Peyer's patch (tissue), 4 donors: Measurements from ENCODE around the gene PPAT. TPM values are rescaled to one million over a fixed set of nuclear protein-coding genes. Genes with fewer than 3 reads are reported as not detected.
A peak's percentile ranks its signal among the peaks of the same experiment; 100 is the strongest.

Experiments used
- DNase-seq, 3 donors: peaks; one replicate each; pipeline ENCODE4 v3.0.0-alpha.2; 2017 to 2019
- H3K27ac ChIP-seq, 4 donors: fragments of 200-600 bp; sonication (generic); one replicate each; pipeline ENCODE4 v1.5.1; 2016 to 2019
- H3K27me3 ChIP-seq, 2 donors: fragments of 200-600 bp; sonication (generic); one replicate each; pipeline ENCODE4 v1.5.1; 2019
- H3K36me3 ChIP-seq, 3 donors: fragments of 200-600 bp; sonication (generic); one replicate each; pipeline ENCODE4 v1.5.1; 2016 to 2019
- H3K4me1 ChIP-seq, 4 donors: fragments of 200-600 bp; sonication (generic); one replicate each; pipeline ENCODE4 v1.5.1; 2016 to 2019
- H3K4me3 ChIP-seq, 4 donors: fragments of 200-600 bp; sonication (generic); 1 replicate in 3 of 4; 2 replicates in 1 of 4; pipeline ENCODE4 v1.5.1; 2016 to 2019; ENCODE audit warnings: mild to moderate bottlenecking in 1 of 4
- H3K9me3 ChIP-seq, 4 donors: fragments of 200-600 bp; sonication (generic); one replicate each; pipeline ENCODE4 v1.5.1; 2016 to 2019; ENCODE audit warnings: mild to moderate bottlenecking in 1 of 4
- POLR2A ChIP-seq, 2 donors: fragments of 450-650 bp; IDR thresholded peaks; one replicate each; pipeline ENCODE4 v1.5.1; 2017; ENCODE audit warnings: antibody characterized with exemption in 2 of 2, mild to moderate bottlenecking in 2 of 2, moderate library complexity in 2 of 2
- total RNA-seq, 4 donors: library from RNA; depleted of rRNA; stranded (reverse); fragments of >200 nt; gene quantifications; one replicate each; pipeline ENCODE4 v1.1.0, GENCODE V29; 2016
- TF ChIP-seq, protein P1 (sequence below), 6 experiments: fragments of 450-650 bp in 4 of 6; fragments of 200-600 bp in 2 of 6; sonication (generic) in 1 of 6; IDR thresholded peaks; one replicate each; pipeline ENCODE4 v1.5.1; 2017 to 2019; ENCODE audit warnings: antibody characterized with exemption in 6 of 6, mild to moderate bottlenecking in 3 of 6, moderate library complexity in 1 of 6

Gene PPAT
- total RNA-seq, 4 donors from 2014 or later: 1.6 to 5.0 (median 2.3) TPM

- Histone ChIP-seq H3K36me3 (no peaks in the 10 kb centered on the region), H3K4me1 (no peaks in the 10 kb centered on the region), H3K9me3 (no peaks in the 10 kb centered on the region), H3K4me3 (no peak overlapping the region), H3K27ac (no peak overlapping the region), H3K27me3 (no peaks in the 10 kb centered on the region)
- no peak for DNase-seq
- TF ChIP-seq, protein P1, sequence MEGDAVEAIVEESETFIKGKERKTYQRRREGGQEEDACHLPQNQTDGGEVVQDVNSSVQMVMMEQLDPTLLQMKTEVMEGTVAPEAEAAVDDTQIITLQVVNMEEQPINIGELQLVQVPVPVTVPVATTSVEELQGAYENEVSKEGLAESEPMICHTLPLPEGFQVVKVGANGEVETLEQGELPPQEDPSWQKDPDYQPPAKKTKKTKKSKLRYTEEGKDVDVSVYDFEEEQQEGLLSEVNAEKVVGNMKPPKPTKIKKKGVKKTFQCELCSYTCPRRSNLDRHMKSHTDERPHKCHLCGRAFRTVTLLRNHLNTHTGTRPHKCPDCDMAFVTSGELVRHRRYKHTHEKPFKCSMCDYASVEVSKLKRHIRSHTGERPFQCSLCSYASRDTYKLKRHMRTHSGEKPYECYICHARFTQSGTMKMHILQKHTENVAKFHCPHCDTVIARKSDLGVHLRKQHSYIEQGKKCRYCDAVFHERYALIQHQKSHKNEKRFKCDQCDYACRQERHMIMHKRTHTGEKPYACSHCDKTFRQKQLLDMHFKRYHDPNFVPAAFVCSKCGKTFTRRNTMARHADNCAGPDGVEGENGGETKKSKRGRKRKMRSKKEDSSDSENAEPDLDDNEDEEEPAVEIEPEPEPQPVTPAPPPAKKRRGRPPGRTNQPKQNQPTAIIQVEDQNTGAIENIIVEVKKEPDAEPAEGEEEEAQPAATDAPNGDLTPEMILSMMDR (IDR thresholded peaks at IDR 0.05): no peak
- no peak for TF ChIP-seq POLR2A (IDR thresholded peaks at IDR 0.05)
These were observed 34.9 kb downstream of the PPAT start for GRCh38 chr4:56400560-56400959.

GRCh38 chr4:56391270-56391669 is 44.1 kb downstream of the PPAT start:
- no peak overlapping the region for H3K27ac ChIP-seq
- TF ChIP-seq, protein P1 (IDR thresholded peaks at IDR 0.05): no peak
- TF ChIP-seq POLR2A (IDR thresholded peaks at IDR 0.05): no peak

DNA sequence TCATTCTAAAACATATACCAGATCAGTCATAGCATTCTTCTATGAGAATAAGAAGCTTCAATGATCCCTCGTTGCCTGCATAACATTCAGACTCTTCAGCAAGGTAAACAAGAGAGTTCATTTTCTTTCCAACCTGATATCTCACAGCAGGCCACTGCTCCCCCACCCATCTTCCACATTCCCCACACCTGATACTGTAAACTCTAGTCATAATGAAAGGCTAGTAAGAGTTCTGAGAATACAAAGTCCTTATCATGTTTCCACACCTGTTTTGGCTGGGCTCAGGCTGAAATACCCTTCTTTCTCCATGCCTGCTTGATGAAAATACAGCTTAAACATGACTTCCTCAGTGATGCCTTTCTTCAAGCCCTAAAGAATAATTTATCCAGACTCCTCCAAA is 45.9 kb downstream of the PPAT start:
- H3K4me3 ChIP-seq: no peak overlapping the region
- no peaks in the 10 kb centered on the region for H3K36me3 ChIP-seq
- DNase-seq: no peak
- peaks cover 0 to 19% (median 2%) of the 10 kb centered on the region in 4 donors for H3K4me1 ChIP-seq
- H3K9me3 ChIP-seq: no peaks in the 10 kb centered on the region
- TF ChIP-seq, protein P1 (IDR thresholded peaks at IDR 0.05): no peak
- no peak for TF ChIP-seq POLR2A (IDR thresholded peaks at IDR 0.05)
- no peak overlapping the region for H3K27ac ChIP-seq
- no peaks in the 10 kb centered on the region for H3K27me3 ChIP-seq

More at GRCh38 chr4:56391270-56391669, 44.1 kb downstream of the PPAT start:
- no peaks in the 10 kb centered on the region for H3K27me3 ChIP-seq
- no peaks in the 10 kb centered on the region for H3K9me3 ChIP-seq
- no peaks in the 10 kb centered on the region for H3K36me3 ChIP-seq
- no peak overlapping the region for H3K4me3 ChIP-seq
- DNase-seq: no peak
- peaks cover 0 to 13% (median 2%) of the 10 kb centered on the region in 4 donors for H3K4me1 ChIP-seq

DNA sequence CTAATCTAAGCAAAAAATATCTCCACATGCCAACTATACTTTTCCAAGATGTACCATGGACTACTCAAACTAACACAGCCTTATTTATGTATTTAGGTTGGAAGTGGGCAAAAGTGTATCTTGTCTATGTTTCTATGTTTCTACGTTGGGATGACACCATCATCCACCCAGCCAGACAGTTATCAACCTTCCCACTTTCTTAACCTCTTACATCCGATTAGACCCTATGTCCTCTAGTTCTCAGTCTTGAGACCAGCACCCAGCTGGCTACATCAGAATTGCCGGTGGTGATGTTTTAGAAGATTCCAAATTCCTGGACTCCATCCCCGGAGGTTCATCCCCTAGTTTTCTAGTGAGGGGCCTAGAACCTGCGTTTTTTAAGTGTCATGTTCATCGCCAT is 47.1 kb downstream of the PPAT start:
- Histone ChIP-seq H3K27me3 (no peaks in the 10 kb centered on the region), H3K9me3 (no peaks in the 10 kb centered on the region), H3K27ac (peak overlapping the region in 2 of 4 donors; percentile 89 to 91), H3K4me3 (peak overlapping the region; percentile 60 to 69 (median 68)), H3K4me1 (peaks cover 0 to 19% (median 2%) of the 10 kb centered on the region in 4 donors), H3K36me3 (no peaks in the 10 kb centered on the region)
- DNase-seq: no peak
- TF ChIP-seq POLR2A (IDR thresholded peaks at IDR 0.05): no peak
- TF ChIP-seq, protein P1 (IDR thresholded peaks at IDR 0.05): no peak

DNA sequence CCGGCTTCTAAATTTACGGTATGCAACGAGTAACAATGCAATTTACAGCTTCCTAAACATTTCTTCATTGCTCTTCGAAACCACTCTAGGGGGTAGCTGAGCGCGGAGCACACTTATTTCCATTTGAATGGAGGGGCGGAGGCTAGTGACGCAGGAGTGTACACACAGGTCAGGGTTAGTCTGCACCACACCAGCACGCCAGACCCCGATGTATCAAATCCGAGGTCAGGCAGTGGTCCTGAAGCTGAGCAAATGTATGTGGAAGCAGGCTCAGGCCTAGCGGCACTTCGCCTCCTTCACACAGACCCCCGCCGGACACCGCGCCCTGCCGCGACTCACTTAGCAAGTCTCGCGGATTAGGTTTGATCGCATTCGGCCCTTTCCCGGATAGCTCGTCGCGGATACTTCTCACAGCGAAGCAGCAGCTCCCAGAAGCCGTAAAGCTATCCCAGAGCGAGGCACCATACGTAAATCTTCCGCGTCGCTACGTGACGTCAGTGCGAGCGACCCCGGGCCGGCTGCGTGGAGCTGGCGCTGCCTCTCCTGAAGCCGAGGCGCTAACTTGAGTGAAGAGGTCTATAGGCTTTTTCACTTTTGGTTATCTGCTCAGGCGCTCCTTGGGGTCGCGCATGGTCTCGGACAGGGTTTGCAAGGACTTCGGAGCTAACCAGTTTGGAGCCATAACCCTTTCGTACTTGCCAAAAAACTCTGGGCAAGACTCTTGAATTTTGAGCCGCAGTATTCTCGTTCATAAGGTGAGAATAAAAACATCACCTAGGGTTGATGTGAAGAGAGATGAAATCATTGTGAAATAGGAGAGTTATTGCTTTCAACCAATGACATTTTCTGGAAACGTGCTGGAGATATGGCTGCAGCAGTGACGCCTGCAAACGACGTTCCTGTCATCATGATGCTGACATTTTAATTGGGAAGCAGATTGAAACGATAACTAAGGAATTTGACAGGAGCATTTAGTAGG is 48.1 kb downstream of the PPAT start, which contains the start of gene AASDH:
Gene AASDH (minus strand): TSS at position 469 of the 979 bp plus-strand sequence. CDS start 3,192 bp downstream, outside the sequence.
- H3K36me3 ChIP-seq: no peaks in the 10 kb centered on the region
- H3K9me3 ChIP-seq: no peaks in the 10 kb centered on the region
- H3K4me3 ChIP-seq: peak within 1 kb of the TSS; percentile 60 to 69 (median 68)
- peak; percentile 70 to 79 for TF ChIP-seq POLR2A (IDR thresholded peaks at IDR 0.05)
- TF ChIP-seq, protein P1 (IDR thresholded peaks at IDR 0.05): peak in 1 of 6 experiments; percentile 17
- no peaks in the 10 kb centered on the region for H3K27me3 ChIP-seq
- peak within 1 kb of the TSS; percentile 89 to 96 (median 92) for H3K27ac ChIP-seq
- peaks cover 0 to 19% (median 2%) of the 10 kb centered on the region in 4 donors for H3K4me1 ChIP-seq
- peak; percentile 89 to 97 (median 95) for DNase-seq
